ENCODE results near the gene RAMACL. TPM values are rescaled to one million over a fixed set of nuclear protein-coding genes. Genes with fewer than 3 reads are reported as not detected.

Gene RAMACL
- total and polyA plus RNA-seq, 10 donors = 0.23 to 6.9 (median 2.9) TPM

- intact Hi-C loops (cut with DNase I; ENCODE audit: low total_unique reads) = no loop called here
- TF ChIP-seq, protein P1, sequence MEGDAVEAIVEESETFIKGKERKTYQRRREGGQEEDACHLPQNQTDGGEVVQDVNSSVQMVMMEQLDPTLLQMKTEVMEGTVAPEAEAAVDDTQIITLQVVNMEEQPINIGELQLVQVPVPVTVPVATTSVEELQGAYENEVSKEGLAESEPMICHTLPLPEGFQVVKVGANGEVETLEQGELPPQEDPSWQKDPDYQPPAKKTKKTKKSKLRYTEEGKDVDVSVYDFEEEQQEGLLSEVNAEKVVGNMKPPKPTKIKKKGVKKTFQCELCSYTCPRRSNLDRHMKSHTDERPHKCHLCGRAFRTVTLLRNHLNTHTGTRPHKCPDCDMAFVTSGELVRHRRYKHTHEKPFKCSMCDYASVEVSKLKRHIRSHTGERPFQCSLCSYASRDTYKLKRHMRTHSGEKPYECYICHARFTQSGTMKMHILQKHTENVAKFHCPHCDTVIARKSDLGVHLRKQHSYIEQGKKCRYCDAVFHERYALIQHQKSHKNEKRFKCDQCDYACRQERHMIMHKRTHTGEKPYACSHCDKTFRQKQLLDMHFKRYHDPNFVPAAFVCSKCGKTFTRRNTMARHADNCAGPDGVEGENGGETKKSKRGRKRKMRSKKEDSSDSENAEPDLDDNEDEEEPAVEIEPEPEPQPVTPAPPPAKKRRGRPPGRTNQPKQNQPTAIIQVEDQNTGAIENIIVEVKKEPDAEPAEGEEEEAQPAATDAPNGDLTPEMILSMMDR (IDR thresholded peaks at IDR 0.05 in 8 of 11, conservative IDR thresholded peaks at IDR 0.05 in 3 of 11) = no peak
- Histone ChIP-seq H3K9me3 (no peaks in the 10 kb centered on the region), H3K27me3 (replicated peaks in 1 of 7) (no peaks in the 10 kb centered on the region), H3K36me3 (peaks cover 0 to 20% (median 0%) of the 10 kb centered on the region in 6 donors), H3K27ac (peak overlapping the region in 7 of 8 donors; percentile 7 to 70 (median 49)), H3K4me1 (peaks cover 0 to 35% (median 0%) of the 10 kb centered on the region in 6 donors), H3K4me3 (no peak overlapping the region)
- DNase-seq = no peak
- WGBS, 5 donors = 77 to 84% (median 80%) methylated on average over 9 of the region's 9 CpGs
Observed at GRCh38 chr6:166610069-166610468, 23.6 kb upstream of the RAMACL start.

DNA sequence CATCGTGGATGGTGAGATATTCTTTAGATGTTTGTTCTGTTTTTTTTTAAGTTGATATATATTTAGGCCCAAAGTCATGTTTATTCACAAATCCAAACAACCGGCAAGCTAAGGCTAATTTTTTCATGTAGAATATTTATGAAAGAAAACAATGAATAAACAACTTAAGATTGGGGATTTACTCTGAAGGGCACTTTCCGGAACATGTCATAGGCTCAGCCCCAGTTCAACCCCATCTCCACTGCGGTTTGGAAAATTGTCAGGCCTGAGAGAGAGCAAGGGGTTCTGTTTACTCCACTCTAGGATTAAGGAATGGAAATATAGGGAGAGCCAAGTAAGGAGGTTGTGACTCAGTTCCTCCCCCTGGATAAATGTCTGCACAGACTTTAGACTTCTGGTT lies 22.3 kb upstream of the RAMACL start:
- TF ChIP-seq POLR2AphosphoS5 (IDR thresholded peaks at IDR 0.05) (no peak), POLR2A (IDR thresholded peaks at IDR 0.05) (no peak)
- TF ChIP-seq, protein P1 (IDR thresholded peaks at IDR 0.05 in 8 of 11, conservative IDR thresholded peaks at IDR 0.05 in 3 of 11) = no peak
- intact Hi-C loops (cut with DNase I; ENCODE audit: low total_unique reads) = no loop called here
- Histone ChIP-seq H3K4me3 (no peak overlapping the region), H3K4me1 (peaks cover 0 to 22% (median 0%) of the 10 kb centered on the region in 6 donors), H3K27ac (peak overlapping the region in 2 of 8 donors; percentile 6 to 44), H3K36me3 (peaks cover 0 to 19% (median 0%) of the 10 kb centered on the region in 6 donors), H3K9me3 (no peaks in the 10 kb centered on the region), H3K27me3 (replicated peaks in 1 of 7) (no peaks in the 10 kb centered on the region)
- WGBS, 5 donors = 88 to 95% (median 92%) methylated on average over 4 of the region's 4 CpGs
- DNase-seq = no peak

DNA sequence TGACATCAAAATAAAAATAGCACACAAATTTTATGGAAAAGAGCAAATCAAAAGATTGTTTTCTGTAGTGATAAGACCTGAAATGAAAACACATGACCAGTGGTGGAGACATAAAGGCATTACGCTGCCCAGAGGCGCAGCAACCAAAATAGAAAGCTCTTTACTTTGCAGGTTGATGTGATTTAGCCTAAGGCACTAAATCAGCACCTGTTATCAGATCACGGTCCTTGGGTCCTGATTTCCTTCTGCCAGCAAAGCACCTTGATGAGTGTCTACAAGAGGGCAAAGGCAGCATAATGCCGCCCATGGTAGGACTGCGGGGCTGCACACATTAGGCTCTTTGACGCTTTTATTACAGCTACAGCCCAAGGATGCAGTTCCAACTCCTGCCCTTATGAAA lies 19.3 kb upstream of the RAMACL start:
- intact Hi-C loops (cut with DNase I; ENCODE audit: low total_unique reads) = no loop called here
- 93 to 97% (median 95%) methylated on average over 6 of the region's 6 CpGs for WGBS, 5 donors
- H3K4me3 ChIP-seq = no peak overlapping the region
- H3K36me3 ChIP-seq = peaks cover 0 to 7% (median 0%) of the 10 kb centered on the region in 6 donors
- no peaks in the 10 kb centered on the region for H3K9me3 ChIP-seq
- H3K27me3 ChIP-seq (replicated peaks in 1 of 7) = no peaks in the 10 kb centered on the region
- TF ChIP-seq, protein P1 (IDR thresholded peaks at IDR 0.05 in 8 of 11, conservative IDR thresholded peaks at IDR 0.05 in 3 of 11) = no peak
- TF ChIP-seq POLR2A (IDR thresholded peaks at IDR 0.05) = no peak
- no peak for TF ChIP-seq POLR2AphosphoS5 (IDR thresholded peaks at IDR 0.05)
- no peak for DNase-seq
- peaks cover 0 to 6% (median 0%) of the 10 kb centered on the region in 6 donors for H3K4me1 ChIP-seq
- H3K27ac ChIP-seq = no peak overlapping the region

- no peak for DNase-seq
- Histone ChIP-seq H3K27ac (no peak overlapping the region), H3K4me3 (no peak overlapping the region), H3K4me1 (no peaks in the 10 kb centered on the region), H3K36me3 (peaks cover 0 to 7% (median 0%) of the 10 kb centered on the region in 6 donors), H3K27me3 (replicated peaks in 1 of 7) (no peaks in the 10 kb centered on the region), H3K9me3 (no peaks in the 10 kb centered on the region)
- 86 to 97% (median 92%) methylated on average over 6 of the region's 6 CpGs for WGBS, 5 donors
- no peak for TF ChIP-seq POLR2AphosphoS5 (IDR thresholded peaks at IDR 0.05)
- TF ChIP-seq POLR2A (IDR thresholded peaks at IDR 0.05) = no peak
- TF ChIP-seq, protein P1 (IDR thresholded peaks at IDR 0.05 in 8 of 11, conservative IDR thresholded peaks at IDR 0.05 in 3 of 11) = no peak
- intact Hi-C loops (cut with DNase I; ENCODE audit: low total_unique reads) = no loop called here
Observed at GRCh38 chr6:166604911-166605310, 18.4 kb upstream of the RAMACL start.
